ENCODE results near the gene KCNA1.
"Not testable (repeated sequence)": the region's sequence is repeated elsewhere in the genome, so short reads cannot be mapped to it uniquely, and the experiment has no call there.

The KCNA1 gene

GRCh38 chr12:4909734-4910501 lies at the start of gene KCNA1:
Gene KCNA1 (plus strand): TSS chr12:4909905. CDS start chr12:4911379, 1,474 bp downstream.
- no peak for DNase-seq (ENCODE audit: low read depth, low spot score)

- no peak for DNase-seq (ENCODE audit: low read depth, low spot score)
Observed at GRCh38 chr12:4860741-4861140, 49.0 kb upstream of the KCNA1 start.

GRCh38 chr12:4862809-4863208 lies 46.9 kb upstream of the KCNA1 start:
- DNase-seq (ENCODE audit: low read depth, low spot score), result no peak

DNA sequence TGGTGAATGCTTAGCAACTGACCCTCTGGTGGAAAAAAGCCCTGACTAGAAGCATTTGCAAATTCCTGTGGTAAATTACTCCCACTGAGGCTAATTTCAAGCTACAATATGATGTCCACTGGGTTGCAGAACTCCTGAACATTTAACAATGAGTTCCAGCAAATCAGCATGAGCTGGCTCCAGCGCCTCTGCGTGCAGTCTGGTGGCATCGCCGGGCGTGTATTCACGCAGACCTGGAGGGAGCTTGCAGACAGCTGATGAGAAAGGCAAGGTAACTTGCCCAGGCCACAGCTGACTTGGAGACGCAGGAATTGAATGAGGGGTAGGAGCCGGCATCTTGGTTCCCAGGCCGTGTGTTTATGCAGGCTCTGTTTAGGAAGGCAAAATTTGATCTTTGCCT lies 45.1 kb upstream of the KCNA1 start:
- no peak for DNase-seq (ENCODE audit: low read depth, low spot score)

- no peak for DNase-seq (ENCODE audit: low read depth, low spot score)
Observed at GRCh38 chr12:4865246-4865645, 44.5 kb upstream of the KCNA1 start.

DNA sequence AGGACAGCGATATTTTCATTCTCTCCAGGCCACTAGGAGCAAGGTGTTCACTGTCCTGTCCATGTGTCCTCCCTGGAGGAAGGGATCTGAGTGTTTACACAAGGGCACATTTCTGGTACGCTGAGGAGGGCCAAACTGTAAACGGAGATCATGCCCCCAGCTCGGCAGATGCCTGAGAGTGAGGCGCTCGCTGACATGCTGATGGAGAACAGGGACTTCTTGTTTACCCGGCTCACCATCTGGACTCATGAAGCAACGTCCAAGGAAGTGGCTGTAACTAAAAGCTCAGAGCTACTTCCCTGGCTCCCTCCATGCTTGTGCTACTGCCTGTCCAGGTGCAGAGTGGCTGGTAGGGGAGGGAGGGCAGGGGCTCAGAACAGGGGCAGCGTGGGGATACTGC lies 43.4 kb upstream of the KCNA1 start:
- no peak for DNase-seq (ENCODE audit: low read depth, low spot score)

- no peak for DNase-seq (ENCODE audit: low read depth, low spot score)
Observed at GRCh38 chr12:4867384-4867783, 42.3 kb upstream of the KCNA1 start.

GRCh38 chr12:4870423-4870822 lies 39.3 kb upstream of the KCNA1 start:
- no peak for DNase-seq (ENCODE audit: low read depth, low spot score)

DNA sequence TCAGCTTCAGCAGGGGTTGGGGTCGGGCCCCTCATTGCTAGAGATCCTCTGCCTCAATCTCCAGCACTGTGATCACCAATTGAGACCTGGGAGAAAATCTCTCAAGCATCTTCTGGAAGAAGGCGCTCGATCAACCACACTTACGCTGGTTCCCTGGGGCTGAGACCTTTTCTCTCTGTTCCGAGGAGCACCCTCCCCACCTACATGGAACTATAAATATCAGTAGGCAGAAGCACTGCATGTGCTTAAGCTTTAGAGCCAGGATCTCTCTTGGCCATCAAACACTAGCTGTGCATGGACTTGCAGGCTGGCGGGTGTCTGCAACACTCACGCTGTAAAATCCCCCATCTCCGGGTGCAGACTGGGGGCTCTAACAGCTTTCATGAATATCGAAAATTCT lies 38.2 kb upstream of the KCNA1 start:
- no peak for DNase-seq (ENCODE audit: low read depth, low spot score)

DNA sequence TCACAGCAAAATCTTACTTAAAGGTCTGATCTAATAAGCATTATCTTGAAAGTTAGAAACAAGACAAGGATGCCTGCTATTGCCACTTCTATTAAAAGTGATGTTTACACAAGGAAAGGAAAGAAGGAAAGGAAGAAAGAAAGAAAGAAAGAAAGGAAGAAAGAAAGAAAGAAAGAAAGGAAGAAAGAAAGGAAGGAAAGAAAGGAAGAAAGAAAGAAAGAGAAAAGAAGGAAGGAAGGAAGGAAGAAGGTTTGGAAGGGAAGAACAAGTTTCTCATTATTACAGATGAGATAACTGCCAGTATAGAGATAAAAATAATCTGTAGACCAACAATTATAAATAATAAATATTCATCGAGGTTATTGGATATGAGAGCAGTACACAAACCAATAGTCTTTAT lies 35.8 kb upstream of the KCNA1 start:
- no peak for DNase-seq (ENCODE audit: low read depth, low spot score)

GRCh38 chr12:4874671-4875070 lies 35.0 kb upstream of the KCNA1 start:
- DNase-seq (ENCODE audit: low read depth, low spot score), result no peak

GRCh38 chr12:4879481-4879880 lies 30.2 kb upstream of the KCNA1 start:
- not testable (repeated sequence) for DNase-seq (ENCODE audit: low read depth, low spot score)

DNA sequence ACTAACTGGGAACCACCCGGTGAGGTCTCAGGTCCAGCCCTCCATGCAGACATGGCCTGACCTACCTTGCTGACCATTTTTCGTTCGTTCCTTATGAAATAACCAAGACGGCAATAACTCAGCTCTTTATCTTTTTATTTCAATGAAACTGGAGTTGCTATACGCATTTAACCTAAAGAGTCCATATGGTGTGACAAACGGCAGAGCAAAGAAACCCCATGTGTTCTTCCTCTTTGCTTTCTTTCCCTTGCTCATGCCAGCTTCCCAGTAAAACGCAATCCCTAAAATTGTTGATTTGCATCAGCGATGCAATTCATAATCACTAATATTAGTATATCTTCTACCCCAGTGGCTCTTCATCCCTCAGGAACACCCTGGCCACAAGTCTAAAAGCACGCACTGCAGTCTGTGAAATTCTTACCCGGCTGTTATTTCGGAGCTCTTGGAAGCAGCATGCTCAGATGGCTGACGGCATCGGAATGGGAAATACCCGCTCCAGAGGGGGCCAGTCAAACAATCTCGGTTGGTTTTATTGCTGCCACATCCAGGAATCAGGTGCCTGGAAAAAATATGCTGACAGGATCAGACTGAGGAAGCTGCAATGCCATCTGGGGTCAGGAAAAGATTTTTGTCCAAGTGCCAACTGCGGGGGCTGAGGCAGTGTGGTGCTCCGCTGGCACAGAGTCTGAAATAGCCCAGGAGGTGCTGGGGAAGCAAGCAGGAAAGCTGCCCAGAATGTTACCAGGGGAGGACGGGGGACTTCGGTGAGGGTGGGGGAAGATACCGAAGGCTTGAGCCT lies 28.2 kb upstream of the KCNA1 start:
- DNase-seq (ENCODE audit: low read depth, low spot score), result no peak

DNA sequence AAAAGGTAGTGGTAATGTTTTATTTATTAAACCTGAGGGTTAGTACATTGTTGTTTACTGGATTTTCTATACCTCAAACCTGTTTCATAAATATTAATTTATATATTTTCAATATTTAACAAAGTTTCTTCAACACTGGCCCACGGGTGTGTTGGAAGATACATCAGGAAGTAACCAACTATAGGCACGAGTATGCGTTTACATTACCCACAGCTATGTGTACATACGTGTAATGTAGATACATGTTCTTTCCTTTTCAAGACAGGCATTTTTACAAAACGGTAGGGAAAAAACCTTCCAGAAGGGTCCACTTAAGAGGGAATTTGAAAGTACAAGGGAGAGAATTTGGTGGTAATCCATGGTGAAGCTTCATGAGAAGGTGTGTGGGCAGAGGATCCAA lies 17.8 kb upstream of the KCNA1 start:
- no peak for DNase-seq (ENCODE audit: low read depth, low spot score)

DNA sequence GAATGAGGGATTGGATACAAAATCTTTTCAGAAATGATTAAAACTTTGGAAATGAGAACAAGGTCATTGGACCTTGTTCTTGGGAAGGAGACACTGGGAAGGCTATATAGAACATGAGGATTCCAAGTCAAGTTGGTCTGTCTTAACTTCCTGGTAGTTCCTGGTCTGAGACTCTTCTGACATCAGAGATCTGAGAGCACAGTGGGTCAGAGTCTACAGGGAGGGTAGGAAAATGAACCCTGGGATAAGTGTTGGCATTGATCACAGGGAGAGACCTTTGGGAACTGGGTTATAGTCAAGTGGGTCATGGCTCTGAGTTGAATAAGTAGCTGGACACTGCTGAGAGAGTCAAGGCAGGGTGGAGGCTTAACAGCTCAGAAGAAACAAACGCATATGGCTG lies 17.3 kb upstream of the KCNA1 start:
- DNase-seq (ENCODE audit: low read depth, low spot score), result no peak

DNA sequence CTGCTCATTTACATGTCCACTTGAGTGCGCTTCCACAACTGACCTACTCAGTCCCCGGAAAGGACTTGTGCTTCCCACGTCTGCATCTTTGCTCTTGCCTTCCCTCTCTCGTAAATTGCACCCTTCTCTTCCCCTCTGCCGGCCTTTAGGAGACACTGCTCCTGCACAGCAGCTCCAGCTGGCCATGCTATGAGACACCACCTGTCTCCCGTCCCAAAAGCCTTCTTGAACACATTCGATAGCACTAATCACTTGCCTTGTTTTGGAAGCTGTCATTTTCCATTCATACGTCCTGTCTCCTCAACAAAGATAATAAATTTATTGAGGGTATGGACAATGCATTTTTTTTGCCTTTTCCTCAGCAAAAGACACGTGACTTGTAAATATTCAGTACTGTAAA lies 15.7 kb upstream of the KCNA1 start:
- DNase-seq (ENCODE audit: low read depth, low spot score), result no peak

GRCh38 chr12:4899364-4899763 lies 10.3 kb upstream of the KCNA1 start:
- no peak for DNase-seq (ENCODE audit: low read depth, low spot score)

- no peak for DNase-seq (ENCODE audit: low read depth, low spot score)
Observed at GRCh38 chr12:4900327-4900726, 9.4 kb upstream of the KCNA1 start.

DNA sequence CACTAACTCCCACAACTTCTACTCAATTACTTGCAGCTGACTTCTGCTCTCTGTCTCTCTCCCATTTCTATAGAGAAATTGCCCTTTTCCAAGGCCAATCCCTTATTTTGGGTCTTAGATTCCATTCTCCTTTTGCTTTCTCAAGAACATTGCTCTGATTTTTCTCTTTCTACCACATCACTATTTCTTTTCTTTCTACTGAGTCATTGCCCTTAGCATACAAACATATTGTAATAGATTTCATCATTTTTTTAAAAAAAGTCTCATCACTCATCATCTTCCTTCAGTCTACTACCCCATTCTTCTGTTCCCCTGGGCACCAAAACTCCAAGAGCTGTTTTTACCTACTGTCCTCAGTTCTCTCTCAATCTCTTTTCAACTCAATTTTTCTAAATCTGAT lies 4.4 kb upstream of the KCNA1 start:
- DNase-seq (ENCODE audit: low read depth, low spot score), result no peak

DNA sequence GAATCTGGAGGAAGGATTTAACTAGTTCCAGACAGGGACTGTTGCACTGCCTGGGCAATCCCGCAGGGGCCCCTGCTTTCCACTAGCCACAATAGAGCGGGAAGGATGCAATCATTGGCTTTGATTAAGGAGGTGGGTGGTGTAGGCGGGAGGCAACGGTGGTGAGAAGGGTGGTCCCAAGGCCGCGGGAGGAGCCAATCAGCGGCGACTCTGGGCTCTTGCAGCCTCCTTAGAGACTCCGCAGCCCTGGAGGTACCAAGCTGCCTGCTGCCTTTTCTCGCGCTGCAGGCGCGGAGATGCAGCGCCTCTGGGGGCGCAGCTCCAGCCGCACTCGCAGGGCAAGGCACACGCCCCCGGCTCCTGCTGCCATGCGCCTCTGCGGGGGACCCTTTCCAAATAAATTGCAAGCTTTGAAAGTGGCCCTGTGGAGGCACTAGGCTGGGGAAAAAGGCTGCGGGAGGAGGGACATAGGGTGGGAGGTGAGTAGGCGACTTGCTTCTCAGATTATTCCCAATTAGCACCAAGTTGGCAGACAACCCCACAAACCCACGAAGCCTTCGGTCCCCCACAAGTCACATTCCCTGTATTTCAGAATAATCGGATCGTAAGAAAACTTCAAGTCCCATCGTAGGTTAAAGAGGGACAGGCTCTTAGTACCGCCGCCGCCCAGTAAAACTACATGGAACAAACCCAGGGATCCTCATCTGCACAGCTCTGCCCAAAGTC lies 858 bp upstream of the KCNA1 start:
- DNase-seq (ENCODE audit: low read depth, low spot score), result no peak

- DNase-seq (ENCODE audit: low read depth, low spot score), result no peak
Observed at GRCh38 chr12:4909410-4909733, 333 bp upstream of the KCNA1 start.

DNA sequence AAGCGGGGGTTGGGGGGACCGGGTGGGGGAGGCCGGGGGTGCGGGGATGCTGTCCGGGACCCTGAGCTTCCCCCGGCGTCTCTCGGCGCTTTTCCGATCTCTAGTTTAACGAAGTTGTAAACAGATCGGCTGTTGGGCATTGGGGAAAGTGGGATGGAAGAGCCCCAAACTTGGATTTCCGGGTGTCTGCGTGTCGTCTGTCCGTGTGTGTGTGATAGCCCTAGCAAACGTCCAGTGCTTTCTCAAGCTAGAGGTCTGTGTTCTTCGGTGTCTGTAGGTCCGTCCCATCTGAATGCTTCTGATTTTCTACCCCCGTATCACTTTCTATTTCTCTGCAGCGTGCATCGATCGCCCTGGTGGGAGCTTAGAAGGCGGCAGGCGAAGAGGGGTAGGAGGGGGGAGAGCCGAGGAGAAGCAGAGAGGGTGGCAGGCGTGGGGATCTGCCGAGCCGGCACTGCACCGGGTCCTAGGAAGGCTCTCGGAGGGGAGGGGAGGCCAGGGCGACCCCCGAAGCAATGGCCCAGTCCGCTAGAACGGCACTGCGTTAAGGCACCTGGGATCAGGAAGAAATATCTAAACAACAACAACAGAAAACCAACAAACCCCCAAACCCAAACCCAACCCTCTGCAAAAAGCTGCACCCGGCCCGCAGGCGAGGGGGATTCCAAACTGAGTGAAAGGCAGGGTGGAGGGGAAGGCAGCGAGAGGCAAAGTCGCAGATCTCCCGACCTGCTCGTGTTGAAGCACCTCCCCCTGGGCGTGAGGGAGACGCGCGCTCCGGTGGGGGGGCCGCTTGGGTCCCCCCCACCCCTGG lies 1.0 kb downstream of the KCNA1 start:
- DNase-seq (ENCODE audit: low read depth, low spot score), result no peak
